Omental fat pad (tissue), 4 donors: ENCODE data around the gene TRDN. TPM values are rescaled to one million over a fixed set of nuclear protein-coding genes. Genes with fewer than 3 reads are reported as not detected.
"Not testable (repeated sequence)": the region's sequence is repeated elsewhere in the genome, so short reads cannot be mapped to it uniquely, and the experiment has no call there.

Experiments used
- ATAC-seq: fragments of 150-250 bp; one replicate; pipeline ENCODE4 v1.9.1; 2016; ENCODE audit warnings: mild to moderate bottlenecking, moderate library complexity; ENCODE audit not compliant: low FRiP score
- DNase-seq: peaks from one replicate; pipeline ENCODE4 v3.0.0-alpha.2; 2019; ENCODE audit warnings: low spot score
- CTCF ChIP-seq, 3 donors: fragments of 450-650 bp; IDR thresholded peaks; one replicate each; pipeline ENCODE4 v1.5.1; 2016 to 2017; ENCODE audit warnings: antibody characterized with exemption in 3 of 3, mild to moderate bottlenecking in 3 of 3, moderate library complexity in 2 of 3
- total RNA-seq, 4 donors: library from RNA; depleted of rRNA; stranded (reverse); fragments of >200 nt; gene quantifications; one replicate each; pipeline ENCODE4 v1.1.0, GENCODE V29; 2016

The TRDN gene
- total RNA-seq, 4 donors from 2014 or later: 0.09 to 1.1 (median 0.12) TPM; not detected in 1

GRCh38 chr6:123329337-123329736 is 307.4 kb downstream of the TRDN start:
- no peak for TF ChIP-seq CTCF (IDR thresholded peaks at IDR 0.05)
- no peak for ATAC-seq
- no peak for DNase-seq

DNA sequence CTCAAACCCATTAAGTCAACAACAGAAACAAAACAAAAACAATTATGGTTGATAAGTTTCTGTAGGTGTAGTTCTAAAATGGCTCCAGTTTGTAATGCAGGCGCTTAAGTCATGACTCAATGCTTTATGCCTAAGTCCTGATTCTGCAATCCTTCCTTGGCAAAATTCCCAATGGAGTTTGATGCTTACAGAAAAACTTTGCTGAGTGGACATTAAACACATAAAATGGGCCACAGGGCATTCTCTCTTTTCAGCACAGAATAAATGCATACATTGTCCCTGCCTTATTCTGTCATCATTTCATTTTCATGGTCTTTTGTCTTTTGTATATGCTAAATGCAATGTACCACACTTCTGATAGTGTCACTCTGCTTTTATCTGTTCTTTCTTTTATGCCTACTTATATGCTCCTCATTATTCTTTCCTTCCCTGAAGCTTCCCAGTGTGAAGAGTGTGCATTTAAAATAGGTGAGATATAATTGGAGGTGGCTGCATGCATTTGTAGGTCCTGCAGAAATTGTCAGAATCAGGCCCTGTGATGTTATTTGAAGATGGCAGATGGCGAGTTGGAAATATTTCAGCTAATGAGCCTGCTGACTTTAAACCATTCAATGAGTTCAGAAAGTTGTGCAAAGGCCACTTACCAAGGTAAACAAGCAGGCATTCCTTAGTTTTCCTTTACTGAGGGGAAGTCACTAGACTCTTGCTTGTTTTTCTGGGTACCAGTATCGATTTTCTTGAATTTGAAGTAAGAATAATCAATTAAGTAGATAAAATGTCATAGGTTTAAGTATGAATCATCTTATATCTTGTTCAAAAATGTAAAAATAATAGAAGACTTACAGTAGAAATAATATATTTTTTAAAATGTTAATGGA is 313.1 kb downstream of the TRDN start:
- ATAC-seq (no peak), DNase-seq (no peak)
- TF ChIP-seq CTCF (IDR thresholded peaks at IDR 0.05): no peak

DNA sequence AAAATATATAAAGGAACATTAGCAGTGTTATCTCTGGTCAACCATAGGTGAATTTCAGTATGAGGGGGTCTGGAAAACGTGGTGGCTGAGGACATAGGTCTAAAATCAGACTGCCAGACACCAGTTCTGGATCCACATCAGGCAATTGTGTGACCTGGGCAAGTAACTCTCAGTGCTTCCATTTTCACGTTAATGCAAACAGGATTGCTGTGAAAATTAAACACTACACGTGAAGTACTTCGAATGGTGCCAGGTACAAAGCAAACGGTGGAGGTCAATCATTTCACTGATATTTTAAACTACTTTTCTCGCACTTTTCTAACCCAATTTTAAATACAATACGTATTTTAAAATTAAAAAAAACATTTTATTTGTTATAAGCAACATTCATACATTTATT is 315.7 kb downstream of the TRDN start:
- TF ChIP-seq CTCF (IDR thresholded peaks at IDR 0.05): no peak
- no peak for ATAC-seq
- no peak for DNase-seq

- no peak for TF ChIP-seq CTCF (IDR thresholded peaks at IDR 0.05)
- ATAC-seq (no peak), DNase-seq (no peak)
Observed at GRCh38 chr6:123316733-123317323, 319.9 kb downstream of the TRDN start.

DNA sequence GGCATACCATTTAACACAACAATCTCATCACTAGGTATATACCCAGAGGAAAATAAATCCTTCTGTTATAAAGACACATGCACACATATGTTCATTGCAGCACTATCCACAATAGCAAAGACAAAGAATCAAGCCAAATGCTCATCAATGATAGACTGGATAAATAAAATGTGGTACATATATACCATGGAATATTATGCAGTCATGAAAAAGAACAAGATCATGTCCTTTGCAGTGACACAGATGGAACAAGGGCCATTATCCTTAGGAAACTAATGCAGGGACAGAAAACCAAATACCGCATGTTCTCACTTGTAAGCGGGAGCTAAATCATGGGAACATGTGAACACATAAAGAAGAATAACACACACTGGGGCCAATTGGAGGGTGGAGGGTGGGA is 322.3 kb downstream of the TRDN start:
- not testable (repeated sequence) for ATAC-seq, DNase-seq

DNA sequence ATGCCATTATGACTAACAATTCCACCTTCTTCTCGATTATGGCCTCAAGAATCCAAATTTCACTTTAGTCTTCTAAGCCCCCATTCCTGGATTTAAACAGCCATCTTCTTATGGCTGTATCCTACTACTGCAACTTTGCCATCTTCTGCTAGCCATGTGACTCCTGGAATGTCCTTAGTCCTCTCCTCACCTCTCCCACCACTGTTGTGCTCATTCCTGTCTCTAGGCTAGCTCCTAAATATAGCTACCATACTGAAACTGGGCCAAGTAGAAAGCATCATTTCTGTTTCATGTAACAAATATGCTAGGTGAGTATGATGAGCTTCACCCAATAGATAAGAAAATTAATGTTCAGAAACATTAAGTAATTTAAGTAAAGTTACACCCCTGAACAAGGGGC is 327.6 kb downstream of the TRDN start:
- no peak for TF ChIP-seq CTCF (IDR thresholded peaks at IDR 0.05)
- no peak for DNase-seq
- no peak for ATAC-seq

- no peak for DNase-seq
- no peak for ATAC-seq
- TF ChIP-seq CTCF (IDR thresholded peaks at IDR 0.05): no peak
Observed at GRCh38 chr6:123306334-123306733, 330.4 kb downstream of the TRDN start.
